ENCODE results near the gene KLHL12. TPM values are rescaled to one million over a fixed set of nuclear protein-coding genes. Genes with fewer than 3 reads are reported as not detected.

Gene KLHL12
- total RNA-seq, 2 experiments from 2014 or later = 42.6 to 44.1 TPM

GRCh38 chr1:202850593-202851362 is 76.3 kb downstream of the KLHL12 start:
- Mint-ChIP-seq H3K4me1 (peaks cover 5% of the 10 kb centered on the region), H3K27me3 (no peaks in the 10 kb centered on the region), H3K4me3 (no peak overlapping the region), H3K9me3 (no peaks in the 10 kb centered on the region), H3K27ac (no peak overlapping the region), H3K36me3 (no peaks in the 10 kb centered on the region)
- no peak for DNase-seq

DNA sequence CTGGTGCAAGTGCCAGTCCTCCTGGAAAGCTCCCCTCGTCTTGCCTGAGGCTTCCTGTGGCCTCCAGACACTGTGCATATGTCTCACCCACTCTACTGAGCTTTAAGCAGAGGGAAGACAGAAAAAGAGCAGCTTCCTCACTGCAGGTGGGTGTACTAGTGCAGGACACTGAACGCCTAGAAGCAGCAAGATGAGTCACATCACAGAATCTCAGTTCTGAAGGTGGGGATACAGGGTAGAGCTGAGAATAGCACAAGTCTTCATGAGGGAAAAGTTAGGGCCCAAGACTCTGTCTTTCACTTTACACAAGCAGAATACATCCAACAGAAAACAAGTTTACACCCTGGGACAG is 78.9 kb downstream of the KLHL12 start:
- Mint-ChIP-seq H3K9me3 (no peaks in the 10 kb centered on the region), H3K27ac (no peak overlapping the region), H3K36me3 (no peaks in the 10 kb centered on the region), H3K4me1 (peaks cover 5% of the 10 kb centered on the region), H3K27me3 (no peaks in the 10 kb centered on the region), H3K4me3 (no peak overlapping the region)
- no peak for DNase-seq

- no peak overlapping the region for H3K4me3 Mint-ChIP-seq
- peaks cover 8% of the 10 kb centered on the region for H3K27me3 Mint-ChIP-seq
- H3K27ac Mint-ChIP-seq = no peak overlapping the region
- H3K4me1 Mint-ChIP-seq = peaks cover 5% of the 10 kb centered on the region
- no peaks in the 10 kb centered on the region for H3K36me3 Mint-ChIP-seq
- no peak for DNase-seq
- no peaks in the 10 kb centered on the region for H3K9me3 Mint-ChIP-seq
These were observed 82.1 kb downstream of the KLHL12 start for GRCh38 chr1:202844935-202845334.

DNA sequence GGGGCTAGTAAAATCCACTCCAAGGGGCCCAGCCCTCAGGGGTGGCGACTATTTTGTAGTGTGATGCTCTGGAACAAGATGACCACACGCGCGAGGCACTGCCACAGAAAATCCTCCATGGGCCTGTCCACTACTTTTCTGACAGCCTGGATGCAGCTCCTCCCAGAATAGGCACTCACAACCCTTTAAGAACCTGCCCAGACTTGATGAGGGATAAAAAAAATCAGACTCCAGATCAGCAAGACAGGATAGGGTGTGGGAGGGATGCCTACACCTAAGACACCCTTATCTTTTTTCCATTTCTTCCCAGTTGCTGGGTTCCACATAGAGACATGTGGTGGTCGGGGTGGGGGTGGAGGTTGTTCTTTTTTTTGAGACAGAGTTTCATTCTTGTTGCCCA is 82.8 kb downstream of the KLHL12 start:
- Mint-ChIP-seq H3K4me3 (no peak overlapping the region), H3K27ac (no peak overlapping the region), H3K36me3 (no peaks in the 10 kb centered on the region), H3K27me3 (peaks cover 8% of the 10 kb centered on the region), H3K4me1 (peaks cover 5% of the 10 kb centered on the region), H3K9me3 (no peaks in the 10 kb centered on the region)
- no peak for DNase-seq

- H3K27me3 Mint-ChIP-seq = peaks cover 12% of the 10 kb centered on the region
- no peak for DNase-seq
- no peaks in the 10 kb centered on the region for H3K9me3 Mint-ChIP-seq
- no peaks in the 10 kb centered on the region for H3K36me3 Mint-ChIP-seq
- peaks cover 1% of the 10 kb centered on the region for H3K4me1 Mint-ChIP-seq
- no peak overlapping the region for H3K4me3 Mint-ChIP-seq
- H3K27ac Mint-ChIP-seq = no peak overlapping the region
These were observed 84.0 kb downstream of the KLHL12 start for GRCh38 chr1:202843081-202843480.

Other genes starting within 250 kb of the KLHL12 start
- gene SYT2, start 216.8 kb downstream of the KLHL12 start, total RNA-seq = not detected
- 10 to 100 TPM; 18.3 to 19.3 TPM for gene KDM5B, start 118.8 kb downstream of the KLHL12 start, total RNA-seq
- under 1 TPM; 0.45 to 0.80 TPM for gene PCAT6, start 116.3 kb downstream of the KLHL12 start, total RNA-seq
- gene RABIF, start 38.1 kb downstream of the KLHL12 start, total RNA-seq = 1 to 10 TPM; 8.4 to 9.0 TPM
- gene ADIPOR1, start 31.1 kb upstream of the KLHL12 start, total RNA-seq = 10 to 100 TPM; 77.3 to 82.1 TPM
- 10 to 100 TPM; 18.3 to 19.2 TPM for gene CYB5R1, start 40.0 kb upstream of the KLHL12 start, total RNA-seq
- gene TMEM183A, start 80.1 kb upstream of the KLHL12 start, total RNA-seq = 10 to 100 TPM; 81.4 to 81.9 TPM
- 10 to 100 TPM; 20.8 to 21.3 TPM for gene PPFIA4, start 99.3 kb upstream of the KLHL12 start, total RNA-seq
- gene MYOG, start 158.8 kb upstream of the KLHL12 start, total RNA-seq = not detected
- not detected for gene ADORA1, start 200.5 kb upstream of the KLHL12 start, total RNA-seq
- gene MYBPH, start 248.6 kb upstream of the KLHL12 start, total RNA-seq = not detected